T-helper 17 cell (primary cell): ENCODE data around the gene APP. TPM values are rescaled to one million over a fixed set of nuclear protein-coding genes. Genes with fewer than 3 reads are reported as not detected.

Experiments used
- ATAC-seq: fragments of 150-1000 bp; cut with Tn5 transposase; 2 replicates; pipeline ENCODE4 v1.10.0; 2021; ENCODE audit warnings: mild to moderate bottlenecking, moderate library complexity
- DNase-seq, 3 donors: peaks; one replicate each; pipeline versions ENCODE4 v3.0.0 to v3.0.0-alpha.2; 2020 to 2021
- H3K9me3 ChIP-seq: one replicate; pipeline ENCODE4 v1.7.0; 2013; ENCODE audit warnings: low read length, mild to moderate bottlenecking; ENCODE audit not compliant: control insufficient read depth, poor library complexity, severe bottlenecking
- H3K27ac Mint-ChIP-seq: one replicate; pipeline ENCODE4 v1.8.0; 2022; ENCODE audit warnings: mild to moderate bottlenecking, moderate library complexity, mixed read lengths
- H3K27me3 Mint-ChIP-seq: one replicate; pipeline ENCODE4 v1.8.0; 2022; ENCODE audit warnings: mixed read lengths
- H3K36me3 Mint-ChIP-seq: one replicate; pipeline ENCODE4 v1.8.0; 2022; ENCODE audit warnings: low read depth, mixed read lengths
- H3K4me1 Mint-ChIP-seq: one replicate; pipeline ENCODE4 v1.8.0; 2022; ENCODE audit warnings: mild to moderate bottlenecking, mixed read lengths
- H3K4me3 Mint-ChIP-seq: one replicate; pipeline ENCODE4 v1.8.0; 2022; ENCODE audit warnings: mild to moderate bottlenecking, moderate library complexity, mixed read lengths
- total RNA-seq, 4 donors: library from RNA in 2 of 4; stranded (reverse) in 2 of 4; gene quantifications; one replicate each; pipeline ENCODE4 v1.2.3 and lab custom pipeline; 2022 to 2026

The APP gene
- total RNA-seq, 2 donors from 2014 or later = 42.0 to 87.9 TPM

DNA sequence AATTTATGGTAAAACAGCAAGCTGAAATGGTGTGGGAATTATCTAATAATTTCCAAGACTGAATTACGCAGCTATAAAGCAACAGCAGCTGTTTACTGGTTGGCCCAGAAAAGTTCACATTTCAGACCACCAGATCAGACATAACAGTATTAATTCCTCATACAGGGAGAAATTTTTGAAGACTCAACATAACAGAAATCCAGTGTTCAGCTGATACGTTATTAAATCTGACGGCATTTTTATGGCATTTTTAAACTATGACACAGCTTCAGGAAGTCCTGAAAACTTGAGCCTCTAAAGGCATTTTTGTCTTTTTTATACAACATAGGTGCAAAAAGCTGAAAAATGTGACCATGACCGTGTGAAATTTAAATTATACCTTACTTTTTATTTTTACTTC is 91.2 kb downstream of the APP start:
- Mint-ChIP-seq H3K4me1 (peaks cover 6% of the 10 kb centered on the region), H3K36me3 (no peaks in the 10 kb centered on the region), H3K27me3 (no peaks in the 10 kb centered on the region), H3K4me3 (no peak overlapping the region), H3K27ac (no peak overlapping the region)
- DNase-seq (no peak), ATAC-seq (no peak)
- H3K9me3 ChIP-seq = no peaks in the 10 kb centered on the region

DNA sequence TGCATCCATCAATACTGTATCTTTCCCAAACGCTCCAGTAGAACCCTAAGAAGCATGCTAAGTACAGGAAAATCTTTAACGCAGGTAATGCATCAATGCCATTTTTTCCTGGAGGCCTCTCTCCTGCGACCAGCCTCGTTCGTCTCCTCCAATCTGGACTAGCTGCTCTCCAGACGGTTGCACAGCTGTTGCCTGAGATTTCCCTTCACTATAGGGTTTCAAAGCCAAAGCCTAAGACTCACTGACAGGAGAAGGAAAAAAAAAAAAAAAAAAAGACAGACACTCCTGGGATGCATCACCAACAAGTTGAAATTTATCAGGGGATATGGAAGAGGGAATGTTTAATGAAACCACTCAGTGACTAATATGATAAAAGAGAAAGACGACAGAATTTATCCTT is 93.0 kb downstream of the APP start:
- ATAC-seq (no peak), DNase-seq (no peak)
- H3K4me1 Mint-ChIP-seq = peaks cover 1% of the 10 kb centered on the region
- no peak overlapping the region for H3K4me3 Mint-ChIP-seq
- no peaks in the 10 kb centered on the region for H3K27me3 Mint-ChIP-seq
- H3K9me3 ChIP-seq = no peaks in the 10 kb centered on the region
- no peak overlapping the region for H3K27ac Mint-ChIP-seq
- no peaks in the 10 kb centered on the region for H3K36me3 Mint-ChIP-seq

DNA sequence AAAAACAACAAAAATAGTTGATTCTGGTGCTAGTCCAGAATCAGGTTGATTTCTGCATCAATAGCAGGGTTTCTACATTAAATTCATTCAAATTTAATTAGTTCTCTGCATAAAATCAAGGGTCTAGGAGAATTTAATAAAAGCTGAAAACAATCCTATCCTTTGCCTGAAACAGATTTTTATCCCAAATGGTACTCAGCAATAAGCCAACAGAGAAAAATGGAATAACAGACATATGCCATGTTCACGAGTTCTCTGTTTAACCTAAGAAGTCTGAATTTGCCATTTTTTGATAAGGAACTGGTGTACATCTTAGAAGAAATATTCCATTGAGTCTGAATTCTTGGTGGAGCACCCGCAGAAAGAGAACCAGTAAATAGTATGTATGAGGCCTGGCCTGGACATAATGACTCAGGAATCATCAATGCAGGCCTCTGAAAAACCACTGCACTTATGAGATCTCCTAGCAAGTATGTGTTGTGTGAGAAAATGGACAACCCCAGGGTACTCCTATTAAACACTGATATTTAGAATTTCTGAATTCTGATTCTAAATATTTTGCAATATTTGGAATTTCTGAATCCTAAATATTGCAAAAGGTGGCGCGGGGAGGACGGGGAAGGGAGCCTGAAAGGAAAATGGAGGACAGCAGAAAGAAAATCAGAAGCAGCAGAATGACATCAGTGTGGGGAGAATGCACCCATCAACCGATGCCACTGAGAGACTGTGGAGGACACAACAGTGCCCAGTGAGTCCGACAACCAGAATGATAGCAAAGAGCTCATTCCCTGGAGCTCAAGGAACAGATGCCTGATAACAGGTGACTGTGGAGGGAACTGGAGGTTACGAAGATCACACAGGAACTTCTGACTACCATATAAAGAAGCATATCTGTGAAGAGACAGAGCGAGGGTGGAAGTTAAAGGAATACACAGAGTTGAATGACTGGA is 97.6 kb downstream of the APP start:
- DNase-seq (no peak), ATAC-seq (no peak)
- Mint-ChIP-seq H3K27me3 (no peaks in the 10 kb centered on the region), H3K27ac (peak overlapping the region; percentile 92), H3K36me3 (peaks cover 4% of the 10 kb centered on the region), H3K4me1 (peaks cover 26% of the 10 kb centered on the region), H3K4me3 (no peak overlapping the region)
- H3K9me3 ChIP-seq = no peaks in the 10 kb centered on the region

- no peak for DNase-seq
- H3K36me3 Mint-ChIP-seq = peaks cover 4% of the 10 kb centered on the region
- H3K27me3 Mint-ChIP-seq = no peaks in the 10 kb centered on the region
- H3K9me3 ChIP-seq = no peaks in the 10 kb centered on the region
- H3K27ac Mint-ChIP-seq = peak overlapping the region; percentile 92
- ATAC-seq = peak; percentile 78
- H3K4me3 Mint-ChIP-seq = peak overlapping the region; percentile 94
- peaks cover 29% of the 10 kb centered on the region for H3K4me1 Mint-ChIP-seq
These were observed 99.6 kb downstream of the APP start for GRCh38 chr21:26070822-26071425.

DNA sequence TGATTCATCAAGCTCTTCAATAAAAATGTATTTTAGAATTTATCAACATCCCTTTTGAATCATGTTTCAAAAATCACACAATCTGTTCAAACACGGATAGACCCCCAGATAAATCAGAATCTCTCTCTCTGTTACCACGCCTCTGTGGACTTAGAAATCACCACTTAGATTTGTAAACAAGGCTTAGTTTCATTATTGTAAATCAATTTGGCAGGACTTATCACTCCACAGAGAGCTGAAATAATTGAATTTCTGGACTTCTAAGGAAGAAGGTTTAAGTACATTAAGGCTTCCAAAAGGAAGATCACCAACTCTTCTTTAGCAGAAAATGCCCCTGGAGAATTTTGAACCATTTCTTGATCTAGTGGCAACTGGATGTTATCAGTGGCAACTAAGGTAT is 100.4 kb downstream of the APP start:
- peak overlapping the region; percentile 94 for H3K4me3 Mint-ChIP-seq
- peaks cover 29% of the 10 kb centered on the region for H3K4me1 Mint-ChIP-seq
- DNase-seq (no peak), ATAC-seq (no peak)
- peaks cover 4% of the 10 kb centered on the region for H3K36me3 Mint-ChIP-seq
- H3K27me3 Mint-ChIP-seq = no peaks in the 10 kb centered on the region
- peak overlapping the region; percentile 92 for H3K27ac Mint-ChIP-seq
- no peaks in the 10 kb centered on the region for H3K9me3 ChIP-seq

GRCh38 chr21:26068776-26069175 is 101.8 kb downstream of the APP start:
- H3K4me3 Mint-ChIP-seq = peak overlapping the region; percentile 8
- H3K36me3 Mint-ChIP-seq = peaks cover 4% of the 10 kb centered on the region
- no peak for DNase-seq
- no peaks in the 10 kb centered on the region for H3K27me3 Mint-ChIP-seq
- peaks cover 29% of the 10 kb centered on the region for H3K4me1 Mint-ChIP-seq
- H3K9me3 ChIP-seq = no peaks in the 10 kb centered on the region
- H3K27ac Mint-ChIP-seq = no peak overlapping the region
- no peak for ATAC-seq

- peak overlapping the region; percentile 10 for H3K27ac Mint-ChIP-seq
- H3K4me1 Mint-ChIP-seq = peaks cover 29% of the 10 kb centered on the region
- peaks cover 4% of the 10 kb centered on the region for H3K36me3 Mint-ChIP-seq
- DNase-seq (no peak), ATAC-seq (no peak)
- no peak overlapping the region for H3K4me3 Mint-ChIP-seq
- no peaks in the 10 kb centered on the region for H3K27me3 Mint-ChIP-seq
- no peaks in the 10 kb centered on the region for H3K9me3 ChIP-seq
These were observed 102.6 kb downstream of the APP start for GRCh38 chr21:26067836-26068594.

DNA sequence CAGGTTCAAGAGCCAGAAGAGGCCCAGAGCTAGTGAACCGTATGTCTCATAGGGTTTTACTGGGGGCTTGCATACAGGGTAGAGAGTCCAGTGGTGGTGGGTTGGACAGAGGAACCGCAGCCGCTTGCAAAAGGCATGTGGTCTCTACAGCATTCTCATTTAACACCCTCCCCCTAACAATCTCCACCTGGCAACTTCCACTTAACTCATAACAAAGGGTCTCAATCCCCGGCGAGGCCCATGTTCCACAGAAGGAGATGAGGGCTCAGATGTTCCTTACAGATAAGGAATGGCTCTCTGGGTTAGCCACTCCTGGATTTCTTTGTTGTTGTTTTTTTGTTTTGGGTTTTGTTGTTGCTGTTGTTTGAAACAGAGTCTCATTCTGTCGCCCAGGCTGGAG is 106.1 kb downstream of the APP start:
- no peak overlapping the region for H3K27ac Mint-ChIP-seq
- peaks cover 4% of the 10 kb centered on the region for H3K36me3 Mint-ChIP-seq
- peaks cover 8% of the 10 kb centered on the region for H3K4me1 Mint-ChIP-seq
- ATAC-seq (no peak), DNase-seq (no peak)
- H3K9me3 ChIP-seq = no peaks in the 10 kb centered on the region
- no peaks in the 10 kb centered on the region for H3K27me3 Mint-ChIP-seq
- H3K4me3 Mint-ChIP-seq = no peak overlapping the region

DNA sequence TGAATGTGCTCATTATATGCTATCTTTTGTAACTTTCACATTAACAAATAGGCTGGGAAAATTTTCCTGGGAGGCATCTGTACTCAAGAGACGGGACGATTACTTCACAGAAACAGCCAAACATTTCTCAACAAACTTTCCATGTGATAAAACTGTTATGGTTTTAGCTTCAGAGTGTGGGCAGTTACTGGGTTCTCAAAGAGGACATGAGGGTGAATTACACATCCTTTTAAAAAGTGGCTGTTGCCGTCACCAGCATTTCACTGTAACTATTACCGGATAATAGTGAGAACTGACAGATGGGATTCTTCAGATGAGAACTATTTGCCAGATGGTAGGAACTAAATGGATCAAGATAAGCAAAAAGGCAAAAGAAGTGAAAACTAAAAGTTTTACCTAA is 109.1 kb downstream of the APP start:
- Mint-ChIP-seq H3K4me1 (peaks cover 3% of the 10 kb centered on the region), H3K27me3 (no peaks in the 10 kb centered on the region), H3K36me3 (no peaks in the 10 kb centered on the region), H3K27ac (no peak overlapping the region), H3K4me3 (no peak overlapping the region)
- ATAC-seq (no peak), DNase-seq (no peak)
- H3K9me3 ChIP-seq = no peaks in the 10 kb centered on the region

GRCh38 chr21:26060335-26061115 is 110.0 kb downstream of the APP start:
- Mint-ChIP-seq H3K27me3 (no peaks in the 10 kb centered on the region), H3K4me1 (peaks cover 7% of the 10 kb centered on the region), H3K4me3 (no peak overlapping the region), H3K36me3 (no peaks in the 10 kb centered on the region), H3K27ac (no peak overlapping the region)
- ATAC-seq (no peak), DNase-seq (no peak)
- no peaks in the 10 kb centered on the region for H3K9me3 ChIP-seq

- Mint-ChIP-seq H3K4me1 (peaks cover 7% of the 10 kb centered on the region), H3K27ac (no peak overlapping the region), H3K36me3 (no peaks in the 10 kb centered on the region), H3K4me3 (no peak overlapping the region), H3K27me3 (no peaks in the 10 kb centered on the region)
- no peak for DNase-seq
- no peak for ATAC-seq
- H3K9me3 ChIP-seq = no peaks in the 10 kb centered on the region
These were observed 112.9 kb downstream of the APP start for GRCh38 chr21:26057477-26058170.

DNA sequence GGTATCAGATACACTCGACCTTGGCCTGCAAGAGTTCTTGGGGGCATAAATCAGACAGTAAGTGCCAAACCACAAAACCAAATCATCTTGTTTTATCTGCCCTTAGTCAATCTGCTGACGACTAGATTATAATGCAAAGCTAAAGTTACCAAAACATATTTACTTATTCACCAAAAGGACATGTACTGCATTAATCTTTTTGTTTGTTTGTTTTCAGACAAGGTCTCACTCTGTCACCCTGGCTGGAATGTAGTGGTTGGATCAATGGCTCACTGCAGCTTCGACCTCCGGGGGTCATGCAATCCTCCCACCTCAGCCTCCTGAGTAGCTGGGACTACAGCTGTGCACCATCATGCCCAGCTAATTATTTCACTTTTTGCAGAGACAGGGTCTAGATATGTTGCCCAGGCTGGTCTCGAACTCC is 114.7 kb downstream of the APP start:
- ATAC-seq (no peak), DNase-seq (no peak)
- H3K9me3 ChIP-seq = no peaks in the 10 kb centered on the region
- no peaks in the 10 kb centered on the region for H3K27me3 Mint-ChIP-seq
- H3K36me3 Mint-ChIP-seq = peaks cover 2% of the 10 kb centered on the region
- H3K4me3 Mint-ChIP-seq = no peak overlapping the region
- H3K4me1 Mint-ChIP-seq = peaks cover 7% of the 10 kb centered on the region
- H3K27ac Mint-ChIP-seq = no peak overlapping the region
